ENCODE data around the gene MTOR.

MTOR gene

GRCh38 chr1:11059155-11059967, 203.0 kb downstream of the MTOR start:
- DNase-seq: no peak

GRCh38 chr1:11058595-11059154, 203.7 kb downstream of the MTOR start:
- no peak for DNase-seq

GRCh38 chr1:11058026-11058425, 204.3 kb downstream of the MTOR start:
- DNase-seq: no peak

GRCh38 chr1:11057477-11057876, 204.9 kb downstream of the MTOR start:
- no peak for DNase-seq

Measured in cortex of kidney (tissue), 1 donor.